ENCODE data around the gene GPNMB. TPM values are rescaled to one million over a fixed set of nuclear protein-coding genes. Genes with fewer than 3 reads are reported as not detected.
A peak's percentile ranks its signal among the peaks of the same experiment; 100 is the strongest.

GPNMB gene
- total and polyA plus RNA-seq, 2 of the 13 experiments (the other 11 are each of a cell fraction or from before 2014, with no cell fraction given): 1.1 to 1.6 TPM

DNA sequence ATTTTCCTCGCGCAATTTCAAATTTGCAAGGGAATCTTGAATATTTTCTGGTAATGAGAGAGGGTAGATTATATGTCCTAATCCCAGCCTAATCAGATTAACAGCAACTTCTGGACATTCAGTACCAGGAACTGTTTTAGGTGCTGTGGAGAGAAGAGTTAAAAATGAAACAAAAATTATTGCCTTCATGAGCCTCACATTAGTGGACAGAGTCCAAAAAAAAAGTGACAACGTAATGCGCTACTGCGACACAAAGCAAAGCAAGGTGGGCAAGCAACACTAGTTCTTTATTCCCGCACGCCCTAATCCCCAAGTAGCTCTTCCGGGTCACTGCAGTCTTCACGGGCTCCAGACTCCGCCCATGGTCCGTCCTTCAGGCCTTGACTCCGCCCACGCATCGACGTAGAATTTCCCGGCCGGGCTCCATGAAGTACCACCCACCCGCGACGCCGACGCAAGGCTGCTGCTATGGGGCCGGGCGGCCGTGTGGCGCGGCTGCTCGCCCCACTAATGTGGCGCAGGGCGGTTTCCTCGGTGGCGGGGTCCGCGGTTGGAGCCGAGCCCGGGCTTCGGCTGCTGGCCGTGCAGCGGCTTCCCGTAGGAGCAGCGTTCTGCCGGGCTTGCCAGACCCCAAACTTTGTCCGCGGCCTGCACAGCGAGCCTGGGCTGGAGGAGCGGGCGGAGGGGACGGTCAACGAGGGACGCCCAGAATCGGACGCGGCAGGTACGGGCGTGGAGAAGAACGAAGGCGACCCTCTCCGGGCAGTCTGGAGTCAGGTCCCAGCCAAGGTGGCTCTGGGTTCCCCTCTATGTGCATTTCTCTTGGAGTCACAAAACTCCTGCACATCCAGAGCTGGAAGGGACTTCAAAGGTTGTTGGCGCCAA lies 52.6 kb downstream of the GPNMB start, which contains the start of gene MALSU1 (continued):
- TF ChIP-seq, protein P1, sequence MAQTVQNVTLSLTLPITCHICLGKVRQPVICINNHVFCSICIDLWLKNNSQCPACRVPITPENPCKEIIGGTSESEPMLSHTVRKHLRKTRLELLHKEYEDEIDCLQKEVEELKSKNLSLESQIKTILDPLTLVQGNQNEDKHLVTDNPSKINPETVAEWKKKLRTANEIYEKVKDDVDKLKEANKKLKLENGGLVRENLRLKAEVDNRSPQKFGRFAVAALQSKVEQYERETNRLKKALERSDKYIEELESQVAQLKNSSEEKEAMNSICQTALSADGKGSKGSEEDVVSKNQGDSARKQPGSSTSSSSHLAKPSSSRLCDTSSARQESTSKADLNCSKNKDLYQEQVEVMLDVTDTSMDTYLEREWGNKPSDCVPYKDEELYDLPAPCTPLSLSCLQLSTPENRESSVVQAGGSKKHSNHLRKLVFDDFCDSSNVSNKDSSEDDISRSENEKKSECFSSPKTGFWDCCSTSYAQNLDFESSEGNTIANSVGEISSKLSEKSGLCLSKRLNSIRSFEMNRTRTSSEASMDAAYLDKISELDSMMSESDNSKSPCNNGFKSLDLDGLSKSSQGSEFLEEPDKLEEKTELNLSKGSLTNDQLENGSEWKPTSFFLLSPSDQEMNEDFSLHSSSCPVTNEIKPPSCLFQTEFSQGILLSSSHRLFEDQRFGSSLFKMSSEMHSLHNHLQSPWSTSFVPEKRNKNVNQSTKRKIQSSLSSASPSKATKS (CRISPR knock-in tag; IDR thresholded peaks at IDR 0.05): no peak
- TF ChIP-seq MAFG (CRISPR knock-in tag; IDR thresholded peaks at IDR 0.05): no peak
- no peak for TF ChIP-seq MTF1 (CRISPR knock-in tag; IDR thresholded peaks at IDR 0.05)
- TF ChIP-seq SMAD3 (CRISPR knock-in tag; IDR thresholded peaks at IDR 0.05): peak; percentile 69
- TF ChIP-seq ZFP37 (CRISPR knock-in tag; IDR thresholded peaks at IDR 0.05; ENCODE audit: borderline replicate concordance): peak; percentile 31; the same call in 1 of the 2 replicates
- peak; percentile 86 for TF ChIP-seq YY1 (IDR thresholded peaks at IDR 0.05; ENCODE audit: insufficient read depth, insufficient replicate concordance, low read depth, low read length)
- TF ChIP-seq, protein P2, sequence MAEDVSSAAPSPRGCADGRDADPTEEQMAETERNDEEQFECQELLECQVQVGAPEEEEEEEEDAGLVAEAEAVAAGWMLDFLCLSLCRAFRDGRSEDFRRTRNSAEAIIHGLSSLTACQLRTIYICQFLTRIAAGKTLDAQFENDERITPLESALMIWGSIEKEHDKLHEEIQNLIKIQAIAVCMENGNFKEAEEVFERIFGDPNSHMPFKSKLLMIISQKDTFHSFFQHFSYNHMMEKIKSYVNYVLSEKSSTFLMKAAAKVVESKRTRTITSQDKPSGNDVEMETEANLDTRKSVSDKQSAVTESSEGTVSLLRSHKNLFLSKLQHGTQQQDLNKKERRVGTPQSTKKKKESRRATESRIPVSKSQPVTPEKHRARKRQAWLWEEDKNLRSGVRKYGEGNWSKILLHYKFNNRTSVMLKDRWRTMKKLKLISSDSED (CRISPR knock-in tag; IDR thresholded peaks at IDR 0.05): no peak
- TF ChIP-seq PITX1 (CRISPR knock-in tag; IDR thresholded peaks at IDR 0.05): peak; percentile 98
- TF ChIP-seq CREM (IDR thresholded peaks at IDR 0.05): peak; percentile 88
- peak; percentile 53; the same call in 1 of the 2 replicates for TF ChIP-seq CREM (CRISPR knock-in tag; IDR thresholded peaks at IDR 0.05)
- peak; percentile 87 for TF ChIP-seq MXD4 (CRISPR knock-in tag; IDR thresholded peaks at IDR 0.05)
- TF ChIP-seq, protein P3, sequence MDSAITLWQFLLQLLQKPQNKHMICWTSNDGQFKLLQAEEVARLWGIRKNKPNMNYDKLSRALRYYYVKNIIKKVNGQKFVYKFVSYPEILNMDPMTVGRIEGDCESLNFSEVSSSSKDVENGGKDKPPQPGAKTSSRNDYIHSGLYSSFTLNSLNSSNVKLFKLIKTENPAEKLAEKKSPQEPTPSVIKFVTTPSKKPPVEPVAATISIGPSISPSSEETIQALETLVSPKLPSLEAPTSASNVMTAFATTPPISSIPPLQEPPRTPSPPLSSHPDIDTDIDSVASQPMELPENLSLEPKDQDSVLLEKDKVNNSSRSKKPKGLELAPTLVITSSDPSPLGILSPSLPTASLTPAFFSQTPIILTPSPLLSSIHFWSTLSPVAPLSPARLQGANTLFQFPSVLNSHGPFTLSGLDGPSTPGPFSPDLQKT (CRISPR knock-in tag; IDR thresholded peaks at IDR 0.05; ENCODE audit: borderline replicate concordance): no peak
- TF ChIP-seq HNRNPH1 (optimal IDR thresholded peaks at IDR 0.05; ENCODE audit: low read depth, low read length): no peak
- TF ChIP-seq, protein P4, sequence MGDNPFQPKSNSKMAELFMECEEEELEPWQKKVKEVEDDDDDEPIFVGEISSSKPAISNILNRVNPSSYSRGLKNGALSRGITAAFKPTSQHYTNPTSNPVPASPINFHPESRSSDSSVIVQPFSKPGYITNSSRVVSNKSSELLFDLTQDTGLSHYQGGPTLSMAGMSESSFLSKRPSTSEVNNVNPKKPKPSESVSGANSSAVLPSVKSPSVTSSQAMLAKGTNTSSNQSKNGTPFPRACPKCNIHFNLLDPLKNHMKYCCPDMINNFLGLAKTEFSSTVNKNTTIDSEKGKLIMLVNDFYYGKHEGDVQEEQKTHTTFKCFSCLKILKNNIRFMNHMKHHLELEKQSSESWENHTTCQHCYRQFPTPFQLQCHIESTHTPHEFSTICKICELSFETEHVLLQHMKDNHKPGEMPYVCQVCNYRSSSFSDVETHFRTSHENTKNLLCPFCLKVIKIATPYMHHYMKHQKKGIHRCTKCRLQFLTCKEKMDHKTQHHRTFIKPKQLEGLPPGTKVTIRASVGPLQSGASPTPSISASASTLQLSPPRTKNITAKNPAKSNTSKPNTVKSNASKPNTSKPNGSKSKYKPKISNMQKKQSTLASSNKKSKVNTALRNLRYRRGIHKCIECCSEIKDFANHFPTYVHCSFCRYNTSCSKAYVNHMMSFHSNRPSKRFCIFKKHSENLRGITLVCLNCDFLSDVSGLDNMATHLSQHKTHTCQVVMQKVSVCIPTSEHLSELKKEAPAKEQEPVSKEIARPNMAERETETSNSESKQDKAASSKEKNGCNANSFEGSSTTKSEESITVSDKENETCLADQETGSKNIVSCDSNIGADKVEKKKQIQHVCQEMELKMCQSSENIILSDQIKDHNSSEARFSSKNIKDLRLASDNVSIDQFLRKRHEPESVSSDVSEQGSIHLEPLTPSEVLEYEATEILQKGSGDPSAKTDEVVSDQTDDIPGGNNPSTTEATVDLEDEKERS (CRISPR knock-in tag; IDR thresholded peaks at IDR 0.05): no peak
- no peak for TF ChIP-seq HNRNPUL1 (IDR thresholded peaks at IDR 0.05; ENCODE audit: low read depth, low read length)
- no peak for TF ChIP-seq JUND (CRISPR knock-in tag; IDR thresholded peaks at IDR 0.05)
- no peak for TF ChIP-seq ZNF263 (CRISPR knock-in tag; IDR thresholded peaks at IDR 0.05)
- TF ChIP-seq KAT7 (CRISPR knock-in tag; IDR thresholded peaks at IDR 0.05; ENCODE audit: borderline replicate concordance): peak; percentile 64; the same call in 1 of the 2 replicates
- no peak for TF ChIP-seq NFYC (CRISPR knock-in tag; IDR thresholded peaks at IDR 0.05)
- no peak for TF ChIP-seq BRD4 (CRISPR knock-in tag; IDR thresholded peaks at IDR 0.05)
- TF ChIP-seq REXO4 (CRISPR knock-in tag; IDR thresholded peaks at IDR 0.05; ENCODE audit: borderline replicate concordance): no peak
- peak; percentile 68; the same call in 1 of the 2 replicates for TF ChIP-seq ZNF558 (CRISPR knock-in tag; IDR thresholded peaks at IDR 0.05; ENCODE audit: borderline replicate concordance)

Measured in HepG2 (cell line).